Stimulated activated CD4-positive, alpha-beta T cell treated with anti-CD3 and anti-CD28 coated beads, Interleukin-2, amount 100 ng/mL, for 48 hours (primary cell): Measurements from ENCODE around the gene MRPL2.

Experiments used
- DNase-seq, 2 donors: peaks; one replicate each; pipeline ENCODE4 v3.0.0-alpha.2; 2020

MRPL2 gene

GRCh38 chr6:43059168-43060033 is at the start of gene MRPL2, which contains the start of gene KLC4:
Gene MRPL2 (minus strand): TSS chr6:43059434. CDS start chr6:43059381, 53 bp downstream.
Gene KLC4 (plus strand): TSS chr6:43059631. CDS start chr6:43061336, 1,705 bp downstream.
- peak; percentile 94 to 95 for DNase-seq

- DNase-seq, result no peak
These were observed 48.3 kb upstream of the MRPL2 start for GRCh38 chr6:43107344-43108062.

- DNase-seq, result no peak
These were observed 46.4 kb upstream of the MRPL2 start for GRCh38 chr6:43105538-43106222.

GRCh38 chr6:43103253-43103876 is 44.1 kb upstream of the MRPL2 start:
- no peak for DNase-seq

GRCh38 chr6:43101497-43101896 is 42.3 kb upstream of the MRPL2 start:
- DNase-seq, result no peak

GRCh38 chr6:43097502-43097901 is 38.3 kb upstream of the MRPL2 start:
- DNase-seq, result no peak

GRCh38 chr6:43097098-43097489 is 37.9 kb upstream of the MRPL2 start:
- DNase-seq, result no peak

- no peak for DNase-seq
These were observed 37.3 kb upstream of the MRPL2 start for GRCh38 chr6:43096451-43097097.

- no peak for DNase-seq
These were observed 36.7 kb upstream of the MRPL2 start for GRCh38 chr6:43095939-43096338.

GRCh38 chr6:43093436-43094289 is 34.4 kb upstream of the MRPL2 start:
- no peak for DNase-seq

- DNase-seq, result no peak
These were observed 33.4 kb upstream of the MRPL2 start for GRCh38 chr6:43092635-43093034.

- DNase-seq, result no peak
These were observed 32.3 kb upstream of the MRPL2 start for GRCh38 chr6:43091436-43091991.

GRCh38 chr6:43091020-43091419 is 31.8 kb upstream of the MRPL2 start:
- DNase-seq, result no peak

GRCh38 chr6:43090559-43090956 is 31.3 kb upstream of the MRPL2 start:
- no peak for DNase-seq

- no peak for DNase-seq
These were observed 30.8 kb upstream of the MRPL2 start for GRCh38 chr6:43089874-43090558.

GRCh38 chr6:43089467-43089866 is 30.2 kb upstream of the MRPL2 start:
- DNase-seq, result no peak

- no peak for DNase-seq
These were observed 29.4 kb upstream of the MRPL2 start for GRCh38 chr6:43088654-43089056.

- DNase-seq, result peak in 1 of 2 donors; percentile 10
These were observed 26.9 kb upstream of the MRPL2 start for GRCh38 chr6:43086022-43086658.

- DNase-seq, result no peak
These were observed 23.8 kb upstream of the MRPL2 start for GRCh38 chr6:43082806-43083655.
